ENCODE data around the gene IFT27.

Gene IFT27

GRCh38 chr22:36809351-36809750 lies 33.4 kb upstream of the IFT27 start:
- no peak for TF ChIP-seq CTCF (IDR thresholded peaks at IDR 0.05; ENCODE audit: control insufficient read depth, extremely low read depth, insufficient read depth)
- H3K4me3 ChIP-seq (ENCODE audit: low read depth, low read length): no peak overlapping the region
- no peak for DNase-seq (ENCODE audit: low read depth)

GRCh38 chr22:36808721-36809344 lies 32.9 kb upstream of the IFT27 start:
- no peak overlapping the region for H3K4me3 ChIP-seq (ENCODE audit: low read depth, low read length)
- DNase-seq (ENCODE audit: low read depth): peak; percentile 28
- no peak for TF ChIP-seq CTCF (IDR thresholded peaks at IDR 0.05; ENCODE audit: control insufficient read depth, extremely low read depth, insufficient read depth)

- no peak overlapping the region for H3K4me3 ChIP-seq (ENCODE audit: low read depth, low read length)
- TF ChIP-seq CTCF (IDR thresholded peaks at IDR 0.05; ENCODE audit: control insufficient read depth, extremely low read depth, insufficient read depth): no peak
- DNase-seq (ENCODE audit: low read depth): no peak
Measured at GRCh38 chr22:36807627-36808026, 31.7 kb upstream of the IFT27 start.

- no peak for DNase-seq (ENCODE audit: low read depth)
- no peak for TF ChIP-seq CTCF (IDR thresholded peaks at IDR 0.05; ENCODE audit: control insufficient read depth, extremely low read depth, insufficient read depth)
- no peak overlapping the region for H3K4me3 ChIP-seq (ENCODE audit: low read depth, low read length)
Measured at GRCh38 chr22:36806835-36807234, 30.9 kb upstream of the IFT27 start.

- TF ChIP-seq CTCF (IDR thresholded peaks at IDR 0.05; ENCODE audit: control insufficient read depth, extremely low read depth, insufficient read depth): no peak
- no peak overlapping the region for H3K4me3 ChIP-seq (ENCODE audit: low read depth, low read length)
- DNase-seq (ENCODE audit: low read depth): no peak
Measured at GRCh38 chr22:36803358-36803757, 27.4 kb upstream of the IFT27 start.

GRCh38 chr22:36798674-36799066 lies 22.8 kb upstream of the IFT27 start:
- H3K4me3 ChIP-seq (ENCODE audit: low read depth, low read length): no peak overlapping the region
- no peak for DNase-seq (ENCODE audit: low read depth)
- no peak for TF ChIP-seq CTCF (IDR thresholded peaks at IDR 0.05; ENCODE audit: control insufficient read depth, extremely low read depth, insufficient read depth)

All from LNCaP clone FGC (cell line).